CD4-positive, alpha-beta T cell treated with Interleukin-6 at 100 ng/mL for 8 hours (primary cell): Measurements from ENCODE around the gene PDGFRB.

Experiments
- DNase-seq: peaks from one replicate; pipeline ENCODE4 v3.0.0-alpha.2; 2020; ENCODE audit warnings: mixed read lengths, low spot score

Gene PDGFRB

DNA sequence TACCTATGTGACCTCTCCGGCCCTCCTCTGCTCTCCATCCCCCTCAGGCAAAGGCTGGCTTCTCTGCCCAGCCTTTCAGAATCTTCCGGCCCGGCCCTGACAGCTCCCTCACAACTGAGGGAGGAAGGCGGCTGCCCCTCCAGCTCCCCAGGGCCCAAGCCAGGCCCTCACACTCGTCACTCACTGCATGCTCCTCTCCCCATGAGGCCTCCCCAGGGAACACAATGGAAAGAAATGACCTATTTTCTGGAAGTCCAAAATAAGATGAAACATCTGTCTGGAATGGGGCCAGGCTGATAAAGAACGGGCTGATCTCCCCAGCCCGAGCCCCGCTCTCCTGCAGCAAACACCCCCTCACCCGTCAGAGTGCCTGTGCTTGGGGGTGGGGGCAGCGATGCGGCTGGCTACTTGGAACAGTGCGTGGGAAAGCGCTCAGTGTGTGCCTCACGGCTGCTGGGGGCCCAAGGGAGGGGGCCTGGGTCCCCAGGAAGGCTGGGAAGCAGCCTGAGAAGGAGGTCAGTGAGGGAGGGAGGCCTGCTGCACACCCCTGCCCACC, 11.3 kb downstream of the PDGFRB start:
- DNase-seq, result no peak

DNA sequence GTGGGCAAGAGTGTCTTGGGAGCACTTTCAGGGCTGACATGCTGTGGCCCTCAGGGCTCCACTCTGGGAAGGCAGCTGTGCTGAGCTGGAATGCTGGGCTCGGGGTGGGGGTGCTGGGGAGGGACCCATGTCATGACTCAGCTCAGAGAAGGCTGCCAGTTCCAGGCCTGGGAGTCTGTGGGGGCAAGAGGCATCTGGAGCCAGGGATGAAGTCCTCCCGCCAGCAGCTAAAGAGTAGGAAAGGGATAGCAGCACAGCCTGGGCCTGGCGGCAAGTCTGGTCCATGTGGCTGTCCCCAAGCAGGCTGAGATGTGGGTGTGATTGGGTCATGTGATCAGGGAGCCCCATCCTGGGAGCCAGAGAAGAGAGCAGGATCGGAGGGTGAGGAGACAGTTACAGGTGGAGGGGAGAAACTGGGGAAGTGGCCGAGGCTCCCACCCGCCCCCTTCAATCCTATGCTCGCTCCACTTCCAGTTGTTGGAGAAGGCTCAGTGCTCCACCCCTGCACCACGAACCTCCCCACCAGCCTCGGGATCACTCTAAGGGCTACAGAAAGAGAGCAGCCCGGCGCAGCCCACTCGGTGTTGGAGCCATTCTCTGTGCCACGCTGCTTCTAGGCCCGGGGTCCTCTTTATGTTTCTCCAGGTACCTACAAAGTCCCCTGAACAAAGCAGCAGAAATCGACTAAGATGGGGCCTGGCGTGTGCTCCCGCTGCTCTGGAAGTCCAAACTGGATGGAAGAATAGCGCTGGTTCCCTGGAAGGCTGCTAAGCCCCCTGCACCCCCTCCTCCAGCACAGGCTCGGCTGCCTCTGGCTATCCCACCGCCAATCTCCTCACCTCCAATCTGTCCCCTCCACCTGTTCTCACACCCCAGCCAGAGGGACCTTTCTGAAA, 12.0 kb downstream of the PDGFRB start:
- DNase-seq, result no peak

- DNase-seq, result no peak
Measured at GRCh38 chr5:150142959-150143349, 12.7 kb downstream of the PDGFRB start.

DNA sequence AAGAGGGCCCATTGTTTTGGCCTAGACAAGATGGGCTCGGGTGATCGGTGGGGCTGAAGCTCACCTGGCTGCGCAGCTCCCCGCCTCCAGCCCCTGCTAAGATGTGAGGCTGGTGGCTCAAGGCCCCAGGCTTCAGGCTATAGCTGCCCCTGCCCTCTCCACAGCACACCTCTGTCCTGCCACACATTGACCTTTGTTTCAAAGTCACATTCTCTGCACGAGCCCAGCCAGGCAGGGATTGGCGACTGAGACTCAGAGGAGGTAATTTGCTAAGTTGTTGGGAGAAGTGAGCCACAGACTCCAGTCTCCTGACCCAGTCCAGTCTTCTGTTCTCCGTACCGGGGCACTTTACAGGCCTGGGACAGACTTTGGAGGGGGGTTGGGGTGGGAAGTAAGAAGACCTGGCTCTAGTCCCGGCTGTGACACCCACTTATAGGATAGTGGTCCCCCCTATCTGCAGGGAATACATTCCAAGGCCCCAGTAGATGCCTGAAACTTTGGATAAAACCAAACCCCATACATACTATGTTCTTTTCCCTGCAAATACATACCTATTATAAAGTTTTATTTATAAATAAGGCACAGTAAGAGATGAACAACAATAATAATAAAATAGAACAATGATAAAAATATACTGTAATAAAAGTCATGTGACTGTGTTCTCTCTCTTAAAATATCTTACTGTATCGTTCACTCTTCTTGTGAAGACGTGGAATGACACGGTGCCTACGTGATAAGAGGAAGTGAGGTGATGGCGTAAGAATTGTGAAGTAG, 13.3 kb downstream of the PDGFRB start:
- DNase-seq, result no peak

GRCh38 chr5:150141544-150142184, 14.0 kb downstream of the PDGFRB start:
- DNase-seq, result no peak

DNA sequence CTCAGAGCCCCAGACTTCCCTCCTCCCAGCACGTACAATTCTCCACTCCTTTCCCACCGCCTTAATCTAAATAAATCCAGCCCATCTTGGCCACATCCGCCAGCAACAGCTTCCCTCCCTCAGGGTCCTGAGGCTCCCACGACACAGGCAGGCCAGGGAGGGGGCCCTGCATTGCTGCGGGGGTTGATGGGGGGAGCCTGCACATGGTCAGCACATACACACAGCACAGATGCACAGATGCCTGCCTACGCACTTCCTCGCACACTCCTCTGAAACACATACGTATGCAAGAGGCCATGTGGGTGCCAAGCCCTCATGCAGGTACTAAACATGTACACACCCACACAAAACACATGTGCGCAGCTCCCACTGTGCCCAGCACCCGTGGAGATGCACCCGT, 14.8 kb downstream of the PDGFRB start:
- no peak for DNase-seq

- no peak for DNase-seq
Measured at GRCh38 chr5:150139334-150139733, 16.3 kb downstream of the PDGFRB start.

GRCh38 chr5:150138551-150139265, 16.9 kb downstream of the PDGFRB start:
- no peak for DNase-seq

GRCh38 chr5:150137997-150138396, 17.6 kb downstream of the PDGFRB start:
- DNase-seq, result no peak

- no peak for DNase-seq
Measured at GRCh38 chr5:150137168-150137957, 18.3 kb downstream of the PDGFRB start.

DNA sequence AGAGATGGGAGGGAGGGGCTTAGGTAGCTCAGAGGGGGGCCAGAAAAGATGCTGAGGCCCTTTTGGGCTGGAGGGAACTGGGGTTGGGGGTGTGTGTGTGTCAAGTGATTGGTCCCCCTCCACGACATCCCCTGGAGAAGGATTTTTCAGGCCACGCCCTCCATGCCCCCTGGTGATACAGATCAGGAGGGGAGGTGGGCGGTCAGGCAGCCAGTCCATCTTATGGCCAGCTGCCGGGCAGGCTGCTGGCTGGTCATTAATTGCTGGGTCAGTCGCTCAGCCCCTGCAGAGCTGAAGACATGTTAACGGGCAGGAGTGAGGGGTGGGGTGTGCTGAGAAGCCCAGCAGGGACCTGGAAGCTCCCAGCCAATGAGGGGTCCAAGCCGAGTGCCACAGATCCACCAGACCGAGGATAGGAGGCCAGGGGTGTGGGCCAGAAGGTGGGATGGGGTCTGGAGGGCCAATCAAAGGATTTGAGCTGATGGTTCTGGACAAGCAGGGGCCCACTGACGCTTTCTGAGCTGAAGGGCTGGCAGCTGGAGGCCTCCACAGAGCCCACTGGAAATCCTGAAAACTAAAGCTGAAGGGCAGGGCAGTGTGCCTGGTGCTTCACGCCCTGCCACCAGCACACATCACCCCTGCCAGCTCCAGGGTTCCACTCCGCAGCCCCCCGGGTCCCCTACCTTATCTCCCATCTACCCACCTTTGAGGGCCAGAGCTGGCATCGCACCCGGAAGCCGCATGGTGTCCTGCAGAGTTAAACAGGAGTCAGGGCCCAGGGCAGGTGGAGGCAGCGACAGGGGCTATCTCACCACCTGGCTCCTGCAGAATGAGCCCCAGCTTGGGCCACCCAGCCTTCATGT, 19.1 kb downstream of the PDGFRB start:
- DNase-seq, result no peak

GRCh38 chr5:150135557-150136304, 19.9 kb downstream of the PDGFRB start:
- no peak for DNase-seq

DNA sequence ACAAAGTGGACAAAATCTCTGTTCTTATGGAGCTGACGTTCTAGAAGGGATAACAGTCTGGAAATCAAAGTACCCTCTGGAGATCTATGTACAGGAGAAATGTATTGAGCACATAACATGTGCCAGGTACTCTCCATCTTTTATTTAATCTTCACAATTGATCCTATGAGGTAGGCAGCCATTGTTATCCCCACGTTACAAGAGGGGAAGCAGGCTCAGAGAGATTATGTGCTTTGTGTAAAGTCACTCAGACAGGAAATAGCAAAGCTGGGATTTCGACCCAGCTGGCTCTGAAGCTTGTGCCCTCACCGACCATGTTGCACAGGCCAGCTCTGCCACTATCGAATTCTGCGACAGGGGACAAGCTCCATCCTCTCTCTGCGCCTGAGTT, 21.5 kb downstream of the PDGFRB start:
- DNase-seq, result no peak

DNA sequence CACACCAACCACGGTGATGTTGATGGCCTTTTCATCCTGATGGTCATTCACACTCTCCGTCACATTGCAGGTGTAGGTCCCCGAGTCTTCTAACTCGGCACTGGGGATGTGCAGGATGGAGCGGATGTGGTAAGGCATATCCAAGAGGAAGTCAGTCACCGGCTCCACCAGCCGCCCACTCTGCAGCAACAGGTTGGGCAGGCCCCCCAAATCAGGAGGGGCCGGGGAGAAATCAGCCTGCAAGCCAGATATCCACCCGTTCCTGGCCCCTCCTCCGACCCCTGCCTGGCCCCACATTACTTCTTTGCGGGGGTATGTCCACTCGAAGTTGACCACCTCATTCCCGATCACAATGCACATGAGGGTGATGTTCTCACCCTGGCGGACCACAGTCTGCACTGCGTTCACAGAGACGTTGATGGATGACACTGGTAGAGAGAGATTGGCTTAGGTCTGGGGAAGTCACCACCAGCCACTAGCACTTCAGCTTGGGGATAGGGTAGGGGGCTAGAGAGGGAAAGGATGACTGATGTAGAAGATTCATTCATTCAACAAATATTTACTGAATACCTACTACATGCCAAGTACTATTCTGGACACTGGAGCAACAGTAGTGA, 22.0 kb downstream of the PDGFRB start:
- no peak for DNase-seq

DNA sequence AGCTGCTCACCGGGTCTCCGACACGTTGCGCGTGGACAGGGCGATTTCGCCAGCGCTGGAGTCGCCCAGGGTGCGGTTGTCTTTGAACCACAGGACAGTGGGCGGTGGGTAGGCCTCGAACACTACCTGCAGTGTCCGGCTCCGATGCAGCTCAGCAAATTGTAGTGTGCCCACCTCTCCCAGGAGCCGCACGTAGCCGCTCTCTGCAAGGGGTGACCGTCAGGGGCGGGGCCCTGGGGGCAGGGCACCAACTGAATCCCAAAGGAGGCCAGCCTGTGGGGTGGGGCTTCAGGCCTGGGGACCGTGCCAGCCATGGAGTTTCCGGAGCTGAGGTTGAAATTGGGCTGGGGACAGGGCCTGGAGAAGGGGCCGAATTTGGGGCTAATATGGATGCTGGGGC, 22.9 kb downstream of the PDGFRB start:
- DNase-seq, result no peak

DNA sequence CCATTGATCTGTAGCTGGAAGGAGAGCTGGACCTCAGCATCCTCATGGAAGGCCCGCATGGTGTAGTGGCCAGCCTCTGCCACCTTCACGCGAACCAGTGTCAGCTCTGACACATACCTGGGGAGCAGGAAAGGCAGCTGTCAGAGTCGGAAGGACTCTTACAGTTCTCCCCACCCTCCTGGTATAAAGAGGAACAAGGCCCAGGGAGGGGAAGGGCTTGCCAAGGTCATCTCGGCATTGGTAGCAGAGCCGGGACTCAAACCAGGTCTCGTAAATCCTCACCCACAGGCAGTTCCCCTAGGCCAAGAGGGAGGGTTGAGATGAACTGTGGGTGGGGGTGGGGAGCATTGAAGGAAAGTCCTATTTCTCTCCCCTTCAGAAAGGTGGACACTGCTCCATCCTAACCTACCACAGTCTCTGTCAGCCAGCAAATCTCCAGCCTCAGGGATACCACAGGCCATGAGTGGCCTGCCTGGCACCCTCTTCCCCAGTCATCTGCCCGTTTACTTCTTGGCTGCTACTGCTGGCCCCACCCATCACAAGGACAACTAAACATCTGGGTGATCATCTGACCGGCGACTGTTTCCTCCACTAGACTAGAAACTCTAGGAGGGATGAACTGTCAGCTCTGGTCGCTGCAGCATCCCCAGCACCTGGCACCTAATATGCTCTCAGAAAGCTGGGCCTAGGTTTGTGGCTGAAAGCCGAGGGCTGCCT, 23.5 kb downstream of the PDGFRB start:
- no peak for DNase-seq

GRCh38 chr5:150131461-150131860, 24.2 kb downstream of the PDGFRB start:
- DNase-seq, result no peak

DNA sequence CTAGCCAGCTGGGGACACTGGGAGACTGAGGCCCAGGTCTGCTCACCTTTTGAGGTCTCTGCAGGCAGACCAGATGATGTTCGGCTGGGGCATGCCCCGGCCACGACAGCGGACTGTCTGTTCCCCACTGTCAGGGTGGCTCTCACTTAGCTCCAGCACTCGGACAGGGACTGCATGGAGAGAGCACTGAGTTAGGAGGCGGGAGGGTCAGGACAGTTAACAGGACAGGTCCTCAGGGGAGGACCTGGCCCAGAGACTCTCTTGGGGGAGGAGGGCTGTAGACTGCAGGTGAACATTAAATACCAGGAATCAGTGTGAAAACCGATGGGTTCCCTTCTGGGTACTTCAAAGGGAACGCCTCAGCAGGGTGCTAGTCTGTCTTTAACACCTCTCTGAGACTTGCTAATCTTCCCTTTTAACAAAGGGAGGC, 25.1 kb downstream of the PDGFRB start:
- DNase-seq, result no peak
